ENCODE measurements around the gene SVIL. TPM values are rescaled to one million over a fixed set of nuclear protein-coding genes. Genes with fewer than 3 reads are reported as not detected.

The SVIL gene
- total RNA-seq, 1 experiment from 2014 or later, result 15.3 TPM

GRCh38 chr10:29446327-29446726, 188.4 kb downstream of the SVIL start:
- no peak overlapping the region for H3K27ac Mint-ChIP-seq
- Histone ChIP-seq H2BK20ac (ENCODE audit: low read depth, low read length, poor library complexity, severe bottlenecking) (no peak overlapping the region), H3T11ph (ENCODE audit: low read length) (no peak overlapping the region), H3K18ac (ENCODE audit: insufficient read length, low read depth, low read length) (no peak overlapping the region), H3K56ac (ENCODE audit: insufficient read length, low read depth, low read length) (no peak overlapping the region), H3K27me3 (ENCODE audit: insufficient read depth, low read length) (no peaks in the 10 kb centered on the region), H3K23ac (ENCODE audit: insufficient read length, low read depth, low read length) (no peak overlapping the region), H2BK12ac (ENCODE audit: insufficient read length, low read depth, low read length) (no peak overlapping the region), H2AK5ac (ENCODE audit: insufficient read length, low read length) (no peak overlapping the region), H3K79me1 (ENCODE audit: insufficient read depth, low read depth, low read length, poor library complexity, severe bottlenecking) (no peaks in the 10 kb centered on the region), H3K23me2 (ENCODE audit: insufficient read length, low read depth, low read length, poor library complexity, severe bottlenecking) (no peaks in the 10 kb centered on the region), H3K9ac (ENCODE audit: extremely low read depth, insufficient read length, low read length) (no peak overlapping the region), H4K8ac (replicated peaks; ENCODE audit: insufficient read length, low read depth, low read length) (no peak overlapping the region), H2BK5ac (ENCODE audit: insufficient read length, low read length) (no peak overlapping the region), H3K9me3 (ENCODE audit: control insufficient read depth, low read depth, low read length) (no peaks in the 10 kb centered on the region), H3K79me2 (ENCODE audit: insufficient read depth, low read length) (no peaks in the 10 kb centered on the region), H4K20me1 (ENCODE audit: control insufficient read depth, insufficient read depth, insufficient read length) (no peaks in the 10 kb centered on the region), H2BK120ac (ENCODE audit: low read depth, low read length, poor library complexity, severe bottlenecking) (no peak overlapping the region), H4K91ac (ENCODE audit: insufficient read length, low read depth, low read length) (no peak overlapping the region), H2AFZ (ENCODE audit: low read length) (no peak overlapping the region), H3K4me1 (ENCODE audit: insufficient read depth, low read length) (no peaks in the 10 kb centered on the region), H3K27ac (ENCODE audit: insufficient read length, low read depth, low read length) (no peak overlapping the region), H3K14ac (ENCODE audit: insufficient read depth, low read length) (no peak overlapping the region), H2BK15ac (ENCODE audit: low read depth, low read length) (no peak overlapping the region), H3K4ac (ENCODE audit: low read depth, low read length) (no peak overlapping the region), H3K4me2 (ENCODE audit: insufficient read depth, insufficient read length, low read length) (no peak overlapping the region), H4K5ac (ENCODE audit: insufficient read length, low read depth, low read length) (no peak overlapping the region)
- DNase-seq, result no peak
- no peak overlapping the region for H3K4me3 Mint-ChIP-seq
- no peaks in the 10 kb centered on the region for H3K36me3 Mint-ChIP-seq (ENCODE audit: insufficient read depth in 1 of 3, low read depth in 3 of 3)
- H3K4me1 Mint-ChIP-seq, result peaks cover 31 to 33% of the 10 kb centered on the region in 2 experiments
- no CpG with 5 or more reads among the region's 1 CpG for WGBS (ENCODE audit: extremely low coverage, insufficient read length, low lambda C conversion rate)
- TF ChIP-seq CTCF (conservative IDR thresholded peaks at IDR 0.05), result no peak
- no peaks in the 10 kb centered on the region for H3K27me3 Mint-ChIP-seq (ENCODE audit: low read depth)
- no peaks in the 10 kb centered on the region; a peak in 1 of 5 replicates for H3K9me3 Mint-ChIP-seq
